SK-N-MC (cell line): Measurements from ENCODE around the gene PHACTR4.

Source experiments
- EZH2 ChIP-seq: fragments of 200-600 bp; sonication (generic); IDR thresholded peaks from one replicate; pipeline ENCODE4 v1.6.1; 2017; ENCODE audit warnings: antibody characterized with exemption
- POLR2AphosphoS5 ChIP-seq: IDR thresholded peaks from 2 replicates; pipeline ENCODE4 v1.6.1; 2012; ENCODE audit warnings: mild to moderate bottlenecking, low read depth, low read length, borderline replicate concordance

- TF ChIP-seq EZH2: no peak
- TF ChIP-seq POLR2AphosphoS5: no peak
Measured at GRCh38 chr1:28470146-28470545, 100.6 kb downstream of the PHACTR4 start.
